GM18505 (cell line): ENCODE data around the gene DICER1.

Experiments
- ATAC-seq: cut with Tn5 transposase; IDR thresholded peaks from one replicate; pipeline ENCODE4 v1.9.1; 2021; ENCODE audit not compliant: unreplicated experiment
- POLR2A ChIP-seq: IDR thresholded peaks from 4 replicates; pipeline ENCODE4 v1.6.1; 2011; ENCODE audit warnings: borderline replicate concordance; ENCODE audit not compliant: insufficient read depth, insufficient read length; ENCODE audit errors: extremely low read depth

The DICER1 gene

GRCh38 chr14:95057851-95058250 lies 99.5 kb downstream of the DICER1 start:
- ATAC-seq, result no peak
- no peak for TF ChIP-seq POLR2A

DNA sequence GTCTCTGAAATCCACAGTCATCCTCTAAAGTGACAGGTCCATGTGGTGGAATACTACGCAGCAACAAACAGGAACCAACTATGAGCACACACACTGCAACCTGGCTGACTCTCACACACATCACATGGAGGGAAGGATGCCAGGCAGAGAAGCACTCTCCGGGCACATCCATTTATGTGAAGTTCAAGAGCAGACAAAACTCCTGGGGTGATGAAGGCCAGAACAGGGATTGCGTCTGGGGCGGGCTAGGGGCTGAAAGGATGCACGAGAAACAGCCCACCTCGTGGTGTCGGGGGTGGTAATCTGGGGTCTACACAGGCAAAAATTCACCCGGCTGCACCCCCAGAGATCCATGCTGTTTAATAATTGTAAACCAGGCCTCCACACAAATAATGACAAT lies 100.2 kb downstream of the DICER1 start:
- no peak for ATAC-seq
- TF ChIP-seq POLR2A, result no peak

DNA sequence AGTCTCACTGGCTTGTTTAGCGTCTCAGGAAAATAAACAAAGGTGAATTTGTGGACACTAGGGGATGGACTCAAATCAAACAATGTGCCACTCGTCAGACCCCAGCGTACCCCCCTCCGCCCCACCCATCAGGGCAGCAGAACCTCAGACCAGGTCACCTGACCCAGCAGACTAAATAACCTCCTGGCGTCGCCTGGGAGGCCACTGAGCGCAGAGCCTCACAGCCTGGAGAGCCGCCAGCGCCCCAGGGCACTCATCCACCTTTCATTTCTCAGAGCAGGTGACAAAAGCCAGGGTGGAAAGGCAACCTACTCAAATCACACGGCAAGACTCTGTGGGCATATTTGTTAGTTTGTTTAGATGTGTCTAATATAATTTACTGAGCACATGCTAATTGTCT lies 100.9 kb downstream of the DICER1 start:
- no peak for TF ChIP-seq POLR2A
- ATAC-seq, result no peak

GRCh38 chr14:95055318-95055717 lies 102.0 kb downstream of the DICER1 start:
- ATAC-seq, result no peak
- no peak for TF ChIP-seq POLR2A

GRCh38 chr14:95054346-95055280 lies 102.7 kb downstream of the DICER1 start:
- TF ChIP-seq POLR2A, result no peak
- no peak for ATAC-seq

DNA sequence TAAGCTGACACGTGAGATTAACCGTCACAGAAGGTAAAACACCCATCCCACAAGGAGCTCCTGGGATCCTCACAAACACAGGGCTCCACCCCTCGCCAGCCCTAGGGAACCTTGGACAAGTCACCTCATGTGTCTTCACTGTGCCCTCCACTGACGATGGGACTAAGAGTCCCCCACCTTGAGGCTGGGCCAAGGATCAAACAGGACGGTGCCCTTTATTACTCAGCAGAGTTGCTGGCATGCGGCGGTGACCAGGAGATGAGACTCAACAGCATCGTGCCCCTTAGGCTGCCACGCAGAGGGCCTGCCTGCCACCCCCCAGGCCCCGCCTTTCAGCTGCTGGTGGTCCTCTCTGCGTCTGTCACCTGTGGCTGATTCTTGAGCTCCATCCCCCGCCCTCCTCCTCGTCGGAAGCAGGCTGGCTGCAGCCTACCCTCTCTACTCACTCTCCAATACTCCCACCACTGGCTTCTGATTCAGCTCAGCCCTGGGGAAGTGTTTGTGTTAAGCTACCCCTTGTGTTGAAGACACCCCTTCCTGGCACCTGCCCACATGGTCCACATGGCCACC lies 105.2 kb downstream of the DICER1 start:
- ATAC-seq, result no peak
- TF ChIP-seq POLR2A, result no peak

DNA sequence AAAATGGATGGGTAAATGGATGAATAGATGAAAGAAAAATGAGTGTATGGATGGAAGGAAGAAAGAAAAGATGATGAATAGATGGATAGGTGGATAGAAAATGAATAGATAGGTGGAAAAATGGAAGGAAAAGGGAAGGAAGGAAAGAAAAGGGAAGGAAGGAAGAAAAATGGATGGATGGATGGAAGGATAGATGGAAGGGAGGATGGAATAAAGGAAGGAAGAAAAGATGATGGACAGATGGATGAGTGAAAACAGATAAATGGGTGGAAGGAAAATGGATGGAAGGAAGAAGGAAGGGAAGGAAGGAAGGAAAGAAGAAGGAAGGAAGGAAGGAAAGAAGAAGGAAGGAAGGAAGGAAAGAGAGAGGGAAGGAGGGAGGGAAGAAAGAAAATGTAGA lies 107.4 kb downstream of the DICER1 start:
- no peak for TF ChIP-seq POLR2A
- ATAC-seq, result no peak

GRCh38 chr14:95048771-95049312 lies 108.5 kb downstream of the DICER1 start:
- TF ChIP-seq POLR2A, result no peak
- ATAC-seq, result no peak

DNA sequence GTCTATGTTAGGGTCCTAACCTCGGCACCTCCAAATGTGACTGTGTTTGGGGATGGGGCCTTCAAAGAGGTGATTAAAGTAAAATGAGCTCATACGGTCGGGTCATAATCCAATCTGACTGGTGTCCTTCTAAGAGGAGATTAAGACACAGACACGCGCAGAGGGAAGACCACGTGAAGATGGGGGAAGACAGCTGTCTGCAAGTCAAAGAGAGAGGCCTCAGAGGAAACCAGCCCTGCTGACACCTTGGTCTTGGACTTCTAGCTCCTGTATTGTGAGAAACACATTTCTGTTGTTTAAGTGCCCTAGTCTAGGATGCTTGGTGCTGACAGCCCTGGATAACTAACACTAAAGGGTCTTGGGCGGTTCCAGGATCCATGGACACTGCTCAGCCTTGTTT lies 109.6 kb downstream of the DICER1 start:
- no peak for TF ChIP-seq POLR2A
- ATAC-seq, result no peak

DNA sequence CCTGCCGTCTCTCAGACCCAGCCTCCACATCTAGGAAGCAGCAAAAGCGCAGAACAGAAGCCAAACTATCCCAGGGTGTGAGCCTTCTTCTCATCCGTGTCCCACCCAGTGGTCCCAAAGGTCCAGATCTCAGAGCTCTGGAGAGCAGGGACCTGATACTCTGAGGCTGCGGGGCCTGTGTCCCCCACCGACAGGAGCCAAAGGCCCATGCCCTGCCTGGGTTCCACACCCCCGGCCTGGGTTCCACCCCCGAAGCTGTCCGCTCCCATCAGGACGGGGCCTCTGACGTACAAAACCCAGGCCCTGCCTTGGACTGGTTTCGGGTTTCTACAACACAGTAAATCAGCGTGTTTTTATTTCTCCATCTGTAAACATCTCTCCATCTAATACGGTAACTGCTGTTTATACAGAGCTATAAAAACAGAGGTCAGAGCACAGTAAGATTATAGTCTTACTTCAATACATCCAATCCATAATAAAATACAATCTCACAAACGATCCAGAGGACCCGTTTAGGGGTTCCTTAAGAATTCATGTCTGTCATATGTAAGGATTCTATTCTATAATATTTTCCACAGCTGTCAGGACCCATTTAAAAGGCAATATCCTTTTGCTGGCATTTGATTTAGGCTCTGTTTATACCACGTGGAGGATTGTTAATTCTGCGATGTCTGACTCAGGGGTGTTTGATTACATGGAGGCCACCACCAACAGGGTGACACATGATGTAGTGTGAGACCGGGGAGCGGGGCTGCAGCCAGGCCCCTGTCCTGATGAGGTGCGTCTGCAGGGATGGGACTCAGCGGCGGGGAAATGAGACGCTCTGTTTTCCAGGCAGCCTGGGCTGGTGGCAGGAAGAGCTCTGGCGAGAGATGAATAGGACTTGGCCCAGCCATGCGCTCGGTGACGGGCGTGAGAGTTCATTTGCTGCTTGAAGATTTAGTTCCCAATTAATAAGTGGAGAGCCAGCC lies 110.3 kb downstream of the DICER1 start:
- no peak for ATAC-seq
- no peak for TF ChIP-seq POLR2A

DNA sequence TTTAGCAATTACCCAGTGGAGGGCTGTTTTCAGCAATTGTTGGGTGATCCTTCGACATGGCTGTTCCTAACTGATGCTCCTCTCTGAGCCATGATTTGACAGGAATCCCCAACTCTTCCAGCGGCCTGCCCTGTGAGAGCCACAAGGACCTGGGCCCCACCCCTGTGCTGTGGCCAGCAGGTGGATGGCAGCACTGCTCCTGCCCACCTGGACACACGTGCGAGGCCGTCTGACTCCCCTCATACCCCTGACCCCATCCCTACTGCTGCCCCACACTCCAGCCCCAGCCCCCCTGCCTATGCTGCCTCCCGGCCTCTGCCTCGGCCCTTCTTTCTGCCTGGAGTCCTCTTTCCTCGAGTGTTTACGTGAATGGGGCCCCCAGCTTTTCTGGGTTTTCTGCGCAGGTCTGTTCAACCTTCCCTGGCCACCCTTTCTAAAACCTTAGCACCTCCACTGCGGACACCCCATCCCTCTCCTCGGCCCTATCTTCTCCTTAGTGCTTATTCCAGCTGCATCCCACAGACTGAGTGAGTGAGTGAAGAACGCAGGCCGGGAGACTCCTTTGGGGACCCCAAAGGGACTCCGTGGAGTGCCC lies 111.4 kb downstream of the DICER1 start:
- ATAC-seq, result no peak
- no peak for TF ChIP-seq POLR2A

DNA sequence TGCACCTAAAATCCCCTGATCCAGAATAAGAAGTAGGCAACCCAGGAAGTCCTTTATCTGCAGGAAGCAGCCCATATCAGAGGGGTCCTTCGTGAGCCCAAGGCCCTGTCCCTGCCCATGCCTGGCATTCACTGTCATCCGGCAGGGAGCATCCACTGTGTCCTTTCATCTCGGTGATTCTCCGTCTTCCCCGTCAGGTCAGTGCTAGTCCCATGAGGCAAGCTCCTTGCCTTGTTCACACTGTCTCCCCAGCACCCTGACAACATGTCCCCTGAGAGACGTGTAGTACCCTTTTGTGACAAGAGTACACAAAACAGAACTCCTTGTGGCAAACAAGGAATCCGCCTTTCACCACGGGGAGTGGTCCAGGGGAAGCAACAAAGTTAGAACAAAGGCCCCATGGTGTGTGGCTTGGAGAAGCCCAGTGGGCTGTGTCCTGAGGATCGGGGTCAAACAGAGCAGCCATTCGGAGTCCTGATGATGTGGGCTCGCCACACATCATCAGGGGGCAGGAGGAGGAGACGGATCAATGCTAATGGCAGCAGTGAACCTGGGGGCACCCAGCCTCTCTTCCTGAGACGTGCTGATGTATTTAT lies 112.1 kb downstream of the DICER1 start:
- TF ChIP-seq POLR2A, result no peak
- no peak for ATAC-seq
